ENCODE data around the gene RSL24D1.

Gene RSL24D1

GRCh38 chr15:55202206-55202605, 5.5 kb upstream of the RSL24D1 start:
- H3K27ac ChIP-seq = no peak overlapping the region
- TF ChIP-seq CTCF (conservative IDR thresholded peaks at IDR 0.05) = no peak

GRCh38 chr15:55198706-55199105, 2.0 kb upstream of the RSL24D1 start:
- TF ChIP-seq CTCF (conservative IDR thresholded peaks at IDR 0.05) = no peak
- no peak overlapping the region for H3K27ac ChIP-seq

- peak overlapping the region; percentile 91 for H3K27ac ChIP-seq
- no peak for TF ChIP-seq CTCF (conservative IDR thresholded peaks at IDR 0.05)
Observed at GRCh38 chr15:55197719-55198118, 978 bp upstream of the RSL24D1 start.

GRCh38 chr15:55197362-55197705, 593 bp upstream of the RSL24D1 start:
- peak overlapping the region; percentile 91 for H3K27ac ChIP-seq
- TF ChIP-seq CTCF (conservative IDR thresholded peaks at IDR 0.05) = no peak

- no peak for TF ChIP-seq CTCF (conservative IDR thresholded peaks at IDR 0.05)
- H3K27ac ChIP-seq = peak overlapping the region; percentile 91
Observed at GRCh38 chr15:55195996-55196395, 745 bp downstream of the RSL24D1 start.

GRCh38 chr15:55194256-55194655, 2.5 kb downstream of the RSL24D1 start:
- no peak for TF ChIP-seq CTCF (conservative IDR thresholded peaks at IDR 0.05)
- no peak overlapping the region for H3K27ac ChIP-seq

GRCh38 chr15:55186331-55186730, 10.4 kb downstream of the RSL24D1 start:
- TF ChIP-seq CTCF (conservative IDR thresholded peaks at IDR 0.05) = no peak
- no peak overlapping the region for H3K27ac ChIP-seq

GRCh38 chr15:55183679-55184078, 13.1 kb downstream of the RSL24D1 start:
- H3K27ac ChIP-seq = no peak overlapping the region
- no peak for TF ChIP-seq CTCF (conservative IDR thresholded peaks at IDR 0.05)
